Transverse colon (tissue), 4 donors: Measurements from ENCODE around the gene C12orf75.

Source experiments
- CTCF ChIP-seq, 5 experiments: fragments of 200-600 bp in 3 of 5; fragments of 450-650 bp in 2 of 5; sonication (generic) in 3 of 5; IDR thresholded peaks; 1 replicate in 2 of 5; 2 replicates in 3 of 5; pipeline ENCODE4 v1.5.1; 2016 to 2017; ENCODE audit warnings: antibody characterized with exemption in 5 of 5, inconsistent platforms in 3 of 5, mild to moderate bottlenecking in 2 of 5, moderate library complexity in 1 of 5
- EP300 ChIP-seq: sonication (generic); formaldehyde crosslinking; IDR thresholded peaks from one replicate; pipeline ENCODE4 v1.6.1; 2017; ENCODE audit warnings: antibody characterized with exemption, low read depth
- POLR2A ChIP-seq: fragments of 450-650 bp; IDR thresholded peaks from one replicate; pipeline ENCODE4 v1.6.1; 2016; ENCODE audit warnings: antibody characterized with exemption, mild to moderate bottlenecking, moderate library complexity
- POLR2AphosphoS5 ChIP-seq, 3 donors: sonication (generic); formaldehyde crosslinking; IDR thresholded peaks; one replicate each; pipeline ENCODE4 v1.6.1; 2016; ENCODE audit warnings: antibody characterized with exemption in 3 of 3

- TF ChIP-seq EP300, result no peak
- TF ChIP-seq CTCF (IDR thresholded peaks at IDR 0.05), result no peak
- no peak for TF ChIP-seq POLR2AphosphoS5 (IDR thresholded peaks at IDR 0.05)
- TF ChIP-seq POLR2A, result no peak
Observed at GRCh38 chr12:105352940-105353635, 22.6 kb downstream of the C12orf75 start.
